Endometrial microvascular endothelial cells (primary cell): Measurements from ENCODE around the gene ADAM17. TPM values are rescaled to one million over a fixed set of nuclear protein-coding genes. Genes with fewer than 3 reads are reported as not detected.
"Not testable (repeated sequence)": the region's sequence is repeated elsewhere in the genome, so short reads cannot be mapped to it uniquely, and the experiment has no call there.

ENCODE experiments used
- in situ Hi-C: cut with HindIII; loops from 2 replicates; pipeline ENCODE4 v1.10.0; 2017; ENCODE audit warnings: low sequenced_read_pairs, low pct_unique_long_range_greater_than_20kb; ENCODE audit errors: inconsistent ontology term
- total RNA-seq: library from RNA; depleted of rRNA; stranded (reverse); fragments of >200 nt; gene quantifications from one replicate; pipeline ENCODE4 v1.2.3, GENCODE V29; 2015; ENCODE audit errors: inconsistent ontology term

Gene ADAM17
- total RNA-seq, 1 donor from 2014 or later = 30.3 TPM

GRCh38 chr2:9573013-9573720 is 17.5 kb upstream of the ADAM17 start:
- in situ Hi-C loops = no loop called here

DNA sequence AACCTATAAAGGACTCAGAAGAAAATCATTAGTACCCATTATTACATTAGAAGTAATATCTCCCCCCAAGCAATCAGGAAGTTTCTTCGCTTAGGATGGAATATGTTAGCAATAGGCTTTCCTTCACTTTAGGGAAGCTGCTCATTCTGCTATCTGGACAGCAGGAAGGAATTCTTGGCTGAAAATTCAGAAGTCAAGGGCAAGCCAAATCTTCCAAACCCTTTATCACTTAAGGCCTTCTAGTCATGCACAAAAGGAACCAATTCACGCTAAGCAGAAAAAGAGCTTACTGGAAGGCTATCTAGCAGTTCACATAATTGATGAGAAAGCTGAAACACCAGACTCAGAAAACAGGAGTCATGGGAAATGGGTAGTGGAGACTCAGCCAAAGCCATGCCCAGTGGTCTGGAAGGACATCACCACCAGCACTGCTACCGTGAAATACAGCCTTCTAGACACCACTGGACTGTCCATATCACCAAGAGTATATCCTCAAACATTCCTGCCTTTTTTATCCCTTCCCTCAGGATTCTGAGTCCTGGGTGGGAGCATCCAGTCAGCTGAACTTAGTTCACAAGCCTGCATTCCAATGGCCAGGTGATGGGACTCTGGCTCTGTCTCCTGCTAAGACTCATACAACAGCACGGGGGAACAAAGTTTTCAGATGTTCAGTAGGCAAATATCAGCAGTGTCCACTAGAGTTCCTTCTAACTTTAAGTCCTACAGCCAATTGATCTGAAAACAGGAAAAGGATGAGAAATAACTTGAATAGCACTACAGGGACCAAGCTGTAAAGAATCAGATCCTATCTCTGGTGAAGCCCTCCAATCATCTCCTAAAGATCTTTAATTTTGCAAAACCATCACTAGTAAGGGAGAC is 14.8 kb upstream of the ADAM17 start:
- in situ Hi-C loops = no loop called here

DNA sequence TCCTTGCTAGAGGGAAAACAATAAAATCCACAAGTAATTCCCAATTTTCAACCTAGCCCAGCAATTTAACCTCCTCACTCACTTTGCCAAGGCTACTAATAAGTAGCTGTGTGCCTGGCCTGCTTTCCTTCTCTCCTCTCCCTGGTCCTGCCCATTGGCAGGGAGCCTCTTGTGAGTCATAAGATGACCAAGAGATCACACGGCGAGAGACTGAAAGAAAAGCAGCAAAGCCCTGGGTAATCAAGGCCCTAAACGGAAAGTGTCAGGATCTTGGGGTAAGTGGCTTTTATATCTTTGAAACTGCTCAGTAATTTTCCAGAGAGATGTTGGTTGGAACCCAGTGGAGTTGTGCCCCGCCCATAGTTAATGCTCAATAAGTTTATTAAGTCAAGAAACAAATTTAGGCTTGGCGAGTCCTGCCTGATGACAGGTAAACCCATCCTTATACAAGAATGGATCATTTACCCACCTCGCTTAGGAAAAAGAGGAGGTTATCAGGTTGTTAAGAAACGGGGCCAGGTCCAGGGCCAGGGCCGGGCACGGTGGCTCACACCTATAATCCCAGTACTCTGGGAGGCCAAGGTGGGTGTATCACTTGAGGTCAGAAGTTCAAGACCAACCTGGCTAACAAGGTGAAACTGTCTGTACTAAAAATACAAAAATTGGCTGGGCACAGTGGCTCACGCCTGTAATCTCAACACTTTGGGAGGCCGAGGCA is 10.0 kb upstream of the ADAM17 start:
- in situ Hi-C loops = no loop called here

GRCh38 chr2:9560628-9561027 is 5.0 kb upstream of the ADAM17 start:
- in situ Hi-C loops = no loop called here

DNA sequence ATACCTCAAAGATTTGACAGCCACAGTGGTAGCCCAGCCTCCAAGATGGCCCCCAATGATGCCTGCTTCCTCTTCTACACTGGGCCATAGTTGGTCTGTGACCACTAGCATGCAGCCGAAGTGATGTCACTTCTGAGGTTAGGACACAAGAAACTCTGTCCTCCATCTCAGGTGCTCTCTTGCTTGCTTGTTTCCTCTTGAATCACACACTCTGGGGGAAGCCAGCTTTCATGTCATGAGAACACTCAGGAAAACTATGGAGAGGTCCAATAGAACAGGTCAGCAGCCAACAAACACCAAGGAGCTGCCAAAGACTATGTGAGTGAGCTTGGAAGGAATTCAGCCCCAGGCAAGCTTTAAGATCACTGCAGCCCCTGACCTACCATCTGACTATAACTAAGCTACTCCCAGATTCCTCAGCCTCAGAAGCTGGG is 3.3 kb upstream of the ADAM17 start:
- in situ Hi-C loops = no loop called here

GRCh38 chr2:9556121-9556743 is 602 bp upstream of the ADAM17 start:
- in situ Hi-C loops = no loop called here

- in situ Hi-C loops = no loop called here
Measured at GRCh38 chr2:9554921-9555296, 721 bp downstream of the ADAM17 start.

GRCh38 chr2:9552219-9553178 is 3.1 kb downstream of the ADAM17 start:
- in situ Hi-C loops = no loop called here

- in situ Hi-C loops = not testable (repeated sequence)
Measured at GRCh38 chr2:9550859-9551391, 4.7 kb downstream of the ADAM17 start.

- in situ Hi-C loops = no loop called here
Measured at GRCh38 chr2:9549420-9549819, 6.2 kb downstream of the ADAM17 start.

DNA sequence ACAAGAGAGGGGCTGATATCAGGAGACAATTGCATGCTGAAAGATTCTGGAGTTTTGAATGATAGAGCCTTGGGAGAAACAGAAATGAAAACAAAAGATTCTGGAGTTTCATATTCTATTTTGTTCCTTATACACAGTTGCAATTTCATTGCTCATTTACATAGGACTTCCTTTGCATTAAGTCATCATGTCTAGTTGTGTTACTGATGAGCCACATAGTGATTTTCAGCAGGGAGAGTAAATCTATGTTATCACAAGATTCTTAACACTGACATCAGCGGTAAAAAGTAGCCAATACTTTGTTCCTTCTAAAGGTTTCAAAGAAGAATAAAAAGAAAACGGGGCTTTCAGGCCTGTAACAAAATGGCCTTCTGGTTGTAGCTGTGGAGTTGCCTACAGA is 7.1 kb downstream of the ADAM17 start:
- in situ Hi-C loops = no loop called here

- in situ Hi-C loops = no loop called here
Measured at GRCh38 chr2:9547262-9547991, 8.2 kb downstream of the ADAM17 start.

- in situ Hi-C loops = no loop called here
Measured at GRCh38 chr2:9545502-9545901, 10.1 kb downstream of the ADAM17 start.

- in situ Hi-C loops = no loop called here
Measured at GRCh38 chr2:9543557-9543956, 12.1 kb downstream of the ADAM17 start.

- in situ Hi-C loops = no loop called here
Measured at GRCh38 chr2:9539531-9539930, 16.1 kb downstream of the ADAM17 start.

DNA sequence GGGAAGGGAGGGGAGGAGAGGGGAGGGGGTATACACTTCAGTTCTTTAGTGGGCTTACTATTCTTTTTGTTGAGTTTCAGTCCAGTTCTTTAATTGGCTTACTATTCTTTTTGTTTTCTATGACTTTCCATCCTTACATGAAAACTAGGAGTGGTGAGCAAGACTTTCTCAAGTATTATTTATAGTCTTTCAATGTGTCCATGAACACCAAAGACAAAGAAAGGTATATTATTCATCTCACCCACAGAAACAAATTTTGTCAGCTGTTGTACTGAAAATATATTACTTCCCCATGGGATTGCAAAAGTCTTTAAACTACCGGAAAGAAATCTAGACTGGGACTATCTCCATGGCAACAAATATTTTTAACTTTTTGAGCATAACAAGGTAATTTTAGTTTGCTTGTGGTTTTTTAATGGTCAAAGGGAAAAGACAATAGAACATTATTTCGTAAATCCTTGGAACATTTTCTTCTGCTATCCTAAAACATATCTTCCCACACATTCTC is 17.6 kb downstream of the ADAM17 start:
- in situ Hi-C loops = no loop called here

DNA sequence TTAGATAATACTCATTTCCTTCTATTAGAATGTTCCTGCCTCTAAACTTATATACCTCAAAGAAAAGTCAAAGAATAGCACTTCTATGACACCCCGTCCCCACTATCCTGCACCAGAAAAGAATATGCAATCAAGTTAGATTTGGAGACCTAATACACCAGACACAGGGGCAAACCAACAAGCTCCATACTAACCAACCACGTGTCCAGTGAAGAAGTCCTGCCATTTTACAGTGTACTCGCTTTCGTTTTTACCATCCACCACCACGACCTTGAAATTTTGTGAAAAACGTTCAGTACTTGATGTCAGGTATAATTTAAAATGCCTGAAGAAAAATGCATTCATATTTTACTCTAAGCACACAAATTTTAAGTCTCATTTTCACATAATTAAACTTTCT is 19.1 kb downstream of the ADAM17 start:
- in situ Hi-C loops = no loop called here
